A673 (cell line): ENCODE data around the gene COL16A1.

Experiments
- EZH2 ChIP-seq: fragments of 200-600 bp; sonication (generic); IDR thresholded peaks from 2 replicates; pipeline ENCODE4 v1.6.1; 2017; ENCODE audit warnings: borderline replicate concordance, low read depth, mild to moderate bottlenecking, mixed read lengths, antibody characterized with exemption, low read length; ENCODE audit not compliant: poor library complexity, severe bottlenecking
- TF ChIP-seq, protein P1 (sequence below): fragments of 300-800, 200-600 bp; sonication (generic); conservative IDR thresholded peaks from 2 replicates; pipeline ENCODE4 v1.5.1; 2017; ENCODE audit warnings: low read depth, mild to moderate bottlenecking, antibody characterized with exemption, low read length, moderate library complexity, mixed read lengths

DNA sequence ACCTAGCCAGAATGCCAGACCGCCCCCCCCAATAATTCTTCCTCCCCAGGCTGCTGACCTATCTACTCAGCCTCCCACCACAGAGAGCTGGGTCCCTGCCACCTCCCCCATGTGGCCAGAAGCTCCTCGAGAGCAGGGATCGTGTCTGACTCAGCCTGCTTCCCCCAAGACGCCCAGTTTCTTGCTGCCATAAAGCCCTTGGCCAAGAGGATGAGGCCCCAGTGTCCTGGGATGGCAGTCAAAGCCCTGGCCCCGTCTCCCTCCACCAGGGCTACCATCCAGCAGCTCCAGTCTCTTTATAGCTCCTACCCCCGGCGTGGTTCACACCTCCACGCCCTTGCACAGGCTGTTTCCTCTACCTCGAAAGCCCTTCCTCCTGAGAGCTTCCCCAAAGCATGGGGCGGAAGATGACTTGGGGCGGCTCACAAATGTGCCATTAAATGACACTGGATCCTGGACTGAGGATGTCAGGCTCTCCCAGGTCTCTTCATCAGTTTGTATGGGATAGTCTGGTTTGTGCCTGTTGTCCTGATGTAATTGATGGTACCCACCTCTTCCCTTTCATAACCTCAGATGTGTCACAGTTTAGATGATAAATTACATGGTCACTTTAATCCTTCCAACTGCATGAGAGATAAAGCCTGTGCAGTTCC lies 47.2 kb upstream of the COL16A1 start:
- TF ChIP-seq, protein P1, sequence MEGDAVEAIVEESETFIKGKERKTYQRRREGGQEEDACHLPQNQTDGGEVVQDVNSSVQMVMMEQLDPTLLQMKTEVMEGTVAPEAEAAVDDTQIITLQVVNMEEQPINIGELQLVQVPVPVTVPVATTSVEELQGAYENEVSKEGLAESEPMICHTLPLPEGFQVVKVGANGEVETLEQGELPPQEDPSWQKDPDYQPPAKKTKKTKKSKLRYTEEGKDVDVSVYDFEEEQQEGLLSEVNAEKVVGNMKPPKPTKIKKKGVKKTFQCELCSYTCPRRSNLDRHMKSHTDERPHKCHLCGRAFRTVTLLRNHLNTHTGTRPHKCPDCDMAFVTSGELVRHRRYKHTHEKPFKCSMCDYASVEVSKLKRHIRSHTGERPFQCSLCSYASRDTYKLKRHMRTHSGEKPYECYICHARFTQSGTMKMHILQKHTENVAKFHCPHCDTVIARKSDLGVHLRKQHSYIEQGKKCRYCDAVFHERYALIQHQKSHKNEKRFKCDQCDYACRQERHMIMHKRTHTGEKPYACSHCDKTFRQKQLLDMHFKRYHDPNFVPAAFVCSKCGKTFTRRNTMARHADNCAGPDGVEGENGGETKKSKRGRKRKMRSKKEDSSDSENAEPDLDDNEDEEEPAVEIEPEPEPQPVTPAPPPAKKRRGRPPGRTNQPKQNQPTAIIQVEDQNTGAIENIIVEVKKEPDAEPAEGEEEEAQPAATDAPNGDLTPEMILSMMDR: no peak
- TF ChIP-seq EZH2: no peak
